HCT116 (cell line): ENCODE results near the gene FRMPD4.

Experiments
- CEBPB ChIP-seq: IDR thresholded peaks from 2 replicates; pipeline ENCODE4 v1.6.1; 2012; ENCODE audit warnings: low read depth
- YY1 ChIP-seq: IDR thresholded peaks from 2 replicates; pipeline ENCODE4 v1.6.1; 2011; ENCODE audit warnings: low read length, low read depth, moderate library complexity, mild to moderate bottlenecking; ENCODE audit not compliant: insufficient replicate concordance; ENCODE audit errors: extremely low read depth

DNA sequence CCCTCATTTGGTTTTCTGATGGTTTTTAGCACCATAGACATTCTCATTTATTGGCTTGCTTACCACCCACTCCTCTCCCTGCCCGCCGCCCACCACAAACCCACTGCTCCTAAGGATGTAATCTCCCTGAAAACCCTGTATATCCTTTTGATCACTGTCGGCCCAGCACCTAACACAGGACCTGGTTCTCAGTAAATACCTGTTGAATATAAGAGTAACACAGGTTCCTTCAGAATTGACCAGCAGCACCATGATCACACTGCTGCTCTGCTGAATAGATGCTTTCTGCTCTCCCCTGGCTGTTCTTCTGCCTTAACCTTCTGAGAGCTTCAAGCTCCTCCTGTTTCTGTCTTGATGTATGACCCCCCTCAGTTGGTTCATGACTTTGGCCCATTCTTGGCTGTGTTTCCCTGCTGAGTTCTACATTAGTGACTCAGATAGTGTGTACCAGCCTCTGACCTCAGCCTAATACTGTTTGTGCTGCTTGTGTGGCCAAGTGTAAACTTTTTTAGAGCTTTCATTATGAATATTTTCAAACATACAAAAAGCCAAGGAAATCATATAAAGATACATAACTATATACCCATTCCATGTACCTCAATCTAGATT, 265.3 kb downstream of the FRMPD4 start:
- TF ChIP-seq YY1 (no peak), CEBPB (no peak)
